Panc1 (cell line): ENCODE data around the gene CRCP.

ENCODE experiments used
- CTCF ChIP-seq: fragments of 450-650 bp; IDR thresholded peaks from 2 replicates; pipeline ENCODE4 v1.5.1; 2017; ENCODE audit warnings: mild to moderate bottlenecking
- SIN3A ChIP-seq: IDR thresholded peaks from 2 replicates; pipeline ENCODE4 v1.6.1; 2012; ENCODE audit warnings: low read depth, mild to moderate bottlenecking, low read length, moderate library complexity, borderline replicate concordance; ENCODE audit not compliant: insufficient read depth

DNA sequence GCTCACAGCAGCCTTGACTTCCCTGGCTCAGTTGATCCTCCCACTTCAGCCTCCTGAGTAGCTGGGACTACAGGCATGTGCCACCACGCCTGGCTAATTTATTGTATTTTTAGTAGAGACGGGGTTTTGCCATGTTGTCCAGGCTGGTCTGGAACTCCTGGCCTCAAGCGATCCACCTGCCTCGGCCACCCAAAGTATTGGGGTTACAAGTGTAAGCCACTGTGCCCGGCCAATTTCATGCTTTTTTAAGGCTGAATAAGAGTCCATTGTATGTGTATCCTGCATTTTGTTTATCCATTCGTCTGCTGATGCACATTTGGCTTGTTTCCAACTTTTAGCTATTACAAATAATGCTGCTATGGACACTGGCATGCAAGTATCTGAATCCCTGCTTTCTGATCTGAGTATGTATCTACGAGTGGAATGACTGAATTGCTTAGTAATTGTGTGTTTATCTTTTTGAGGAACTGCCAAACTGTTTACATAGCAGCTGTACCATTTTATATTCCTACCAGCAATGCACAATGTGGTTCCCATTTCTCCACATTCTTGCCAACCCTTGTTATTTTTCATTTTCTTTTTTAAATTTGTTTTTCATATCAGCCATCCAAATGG lies 53.2 kb downstream of the CRCP start:
- TF ChIP-seq CTCF = no peak
- TF ChIP-seq SIN3A = no peak
